ENCODE data around the gene ROR2.

Gene ROR2

GRCh38 chr9:91832322-91832721 lies 117.7 kb downstream of the ROR2 start:
- no peaks in the 10 kb centered on the region for H3K36me3 ChIP-seq (ENCODE audit: insufficient read depth, low read length)
- H3K79me2 ChIP-seq (ENCODE audit: insufficient read depth, low read length): no peaks in the 10 kb centered on the region
- H2AFZ ChIP-seq (ENCODE audit: low read depth, low read length): no peak overlapping the region
- no peak overlapping the region for H3K4me3 ChIP-seq (ENCODE audit: low read depth in 1 of 2, low read length in 2 of 2)
- ATAC-seq (ENCODE audit: insufficient read depth, low read depth) (no peak), DNase-seq (no peak)
- H3K27me3 ChIP-seq (ENCODE audit: insufficient read depth, low read length, poor library complexity): no peaks in the 10 kb centered on the region
- H3K4me1 ChIP-seq (ENCODE audit: insufficient read depth, low read length): no peaks in the 10 kb centered on the region
- TF ChIP-seq EZH2 (IDR thresholded peaks at IDR 0.05; ENCODE audit: borderline replicate concordance, low read depth, low read length, severe bottlenecking): no peak
- no peak overlapping the region for H3K27ac ChIP-seq (ENCODE audit: low read length)
- no peak overlapping the region for H3K4me2 ChIP-seq (ENCODE audit: insufficient read depth, low read length)
- H3K9me3 ChIP-seq (ENCODE audit: insufficient read depth, low read length, severe bottlenecking): no peaks in the 10 kb centered on the region
- H3K9ac ChIP-seq (ENCODE audit: low read depth, low read length): no peak overlapping the region
- no peaks in the 10 kb centered on the region for H4K20me1 ChIP-seq (ENCODE audit: insufficient read depth, low read length)

- no peak for TF ChIP-seq EZH2 (IDR thresholded peaks at IDR 0.05; ENCODE audit: borderline replicate concordance, low read depth, low read length, severe bottlenecking)
- TF ChIP-seq, protein P1, sequence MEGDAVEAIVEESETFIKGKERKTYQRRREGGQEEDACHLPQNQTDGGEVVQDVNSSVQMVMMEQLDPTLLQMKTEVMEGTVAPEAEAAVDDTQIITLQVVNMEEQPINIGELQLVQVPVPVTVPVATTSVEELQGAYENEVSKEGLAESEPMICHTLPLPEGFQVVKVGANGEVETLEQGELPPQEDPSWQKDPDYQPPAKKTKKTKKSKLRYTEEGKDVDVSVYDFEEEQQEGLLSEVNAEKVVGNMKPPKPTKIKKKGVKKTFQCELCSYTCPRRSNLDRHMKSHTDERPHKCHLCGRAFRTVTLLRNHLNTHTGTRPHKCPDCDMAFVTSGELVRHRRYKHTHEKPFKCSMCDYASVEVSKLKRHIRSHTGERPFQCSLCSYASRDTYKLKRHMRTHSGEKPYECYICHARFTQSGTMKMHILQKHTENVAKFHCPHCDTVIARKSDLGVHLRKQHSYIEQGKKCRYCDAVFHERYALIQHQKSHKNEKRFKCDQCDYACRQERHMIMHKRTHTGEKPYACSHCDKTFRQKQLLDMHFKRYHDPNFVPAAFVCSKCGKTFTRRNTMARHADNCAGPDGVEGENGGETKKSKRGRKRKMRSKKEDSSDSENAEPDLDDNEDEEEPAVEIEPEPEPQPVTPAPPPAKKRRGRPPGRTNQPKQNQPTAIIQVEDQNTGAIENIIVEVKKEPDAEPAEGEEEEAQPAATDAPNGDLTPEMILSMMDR (IDR thresholded peaks at IDR 0.05; ENCODE audit: borderline replicate concordance, extremely low read depth, low read length, poor library complexity, severe bottlenecking): no peak
- no peaks in the 10 kb centered on the region for H3K36me3 ChIP-seq (ENCODE audit: insufficient read depth, low read length)
- H4K20me1 ChIP-seq (ENCODE audit: insufficient read depth, low read length): no peaks in the 10 kb centered on the region
- H3K27me3 ChIP-seq (ENCODE audit: insufficient read depth, low read length, poor library complexity): no peaks in the 10 kb centered on the region
- H2AFZ ChIP-seq (ENCODE audit: low read depth, low read length): no peak overlapping the region
- ATAC-seq (ENCODE audit: insufficient read depth, low read depth) (no peak), DNase-seq (no peak)
- H3K4me1 ChIP-seq (ENCODE audit: insufficient read depth, low read length): no peaks in the 10 kb centered on the region
- H3K4me2 ChIP-seq (ENCODE audit: insufficient read depth, low read length): no peak overlapping the region
- H3K4me3 ChIP-seq (ENCODE audit: low read depth in 1 of 2, low read length in 2 of 2): no peak overlapping the region
- H3K9ac ChIP-seq (ENCODE audit: low read depth, low read length): no peak overlapping the region
- H3K79me2 ChIP-seq (ENCODE audit: insufficient read depth, low read length): no peaks in the 10 kb centered on the region
- no peak overlapping the region for H3K27ac ChIP-seq (ENCODE audit: low read length)
- no peaks in the 10 kb centered on the region for H3K9me3 ChIP-seq (ENCODE audit: insufficient read depth, low read length, severe bottlenecking)
Observed at GRCh38 chr9:91825866-91826265, 124.2 kb downstream of the ROR2 start.

DNA sequence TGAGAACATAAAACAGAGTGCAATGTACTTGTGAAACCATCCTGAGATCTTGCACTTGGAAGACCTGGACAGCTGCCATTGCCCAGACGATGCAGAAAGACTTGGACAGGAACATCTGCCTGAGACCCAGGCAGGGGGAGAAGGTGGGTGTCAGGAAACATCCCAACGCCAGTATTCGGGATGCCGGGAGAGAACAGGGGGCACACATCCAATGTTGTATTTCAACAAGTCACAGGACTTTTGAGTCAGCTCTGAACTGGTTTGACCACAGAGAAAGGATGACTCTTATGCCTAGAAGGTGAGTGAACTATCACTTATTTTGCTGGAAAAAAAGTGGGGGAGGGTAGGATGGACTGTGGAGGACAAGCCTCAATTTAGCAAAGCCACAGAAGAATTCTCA lies 124.6 kb downstream of the ROR2 start:
- H3K27me3 ChIP-seq (ENCODE audit: insufficient read depth, low read length, poor library complexity): no peaks in the 10 kb centered on the region
- H3K4me2 ChIP-seq (ENCODE audit: insufficient read depth, low read length): no peak overlapping the region
- no peak for ATAC-seq (ENCODE audit: insufficient read depth, low read depth)
- H3K4me1 ChIP-seq (ENCODE audit: insufficient read depth, low read length): no peaks in the 10 kb centered on the region
- no peaks in the 10 kb centered on the region for H3K79me2 ChIP-seq (ENCODE audit: insufficient read depth, low read length)
- no peak for DNase-seq
- TF ChIP-seq, protein P1 (IDR thresholded peaks at IDR 0.05; ENCODE audit: borderline replicate concordance, extremely low read depth, low read length, poor library complexity, severe bottlenecking): no peak
- no peak for TF ChIP-seq EZH2 (IDR thresholded peaks at IDR 0.05; ENCODE audit: borderline replicate concordance, low read depth, low read length, severe bottlenecking)
- no peaks in the 10 kb centered on the region for H3K36me3 ChIP-seq (ENCODE audit: insufficient read depth, low read length)
- no peak overlapping the region for H3K9ac ChIP-seq (ENCODE audit: low read depth, low read length)
- no peaks in the 10 kb centered on the region for H4K20me1 ChIP-seq (ENCODE audit: insufficient read depth, low read length)
- no peak overlapping the region for H3K27ac ChIP-seq (ENCODE audit: low read length)
- H3K4me3 ChIP-seq (ENCODE audit: low read depth in 1 of 2, low read length in 2 of 2): no peak overlapping the region
- no peaks in the 10 kb centered on the region for H3K9me3 ChIP-seq (ENCODE audit: insufficient read depth, low read length, severe bottlenecking)
- no peak overlapping the region for H2AFZ ChIP-seq (ENCODE audit: low read depth, low read length)

GRCh38 chr9:91824601-91825305 lies 125.3 kb downstream of the ROR2 start:
- Histone ChIP-seq H4K20me1 (ENCODE audit: insufficient read depth, low read length) (no peaks in the 10 kb centered on the region), H3K4me1 (ENCODE audit: insufficient read depth, low read length) (no peaks in the 10 kb centered on the region), H3K4me2 (ENCODE audit: insufficient read depth, low read length) (no peak overlapping the region), H3K79me2 (ENCODE audit: insufficient read depth, low read length) (no peaks in the 10 kb centered on the region), H3K9me3 (ENCODE audit: insufficient read depth, low read length, severe bottlenecking) (no peaks in the 10 kb centered on the region), H3K36me3 (ENCODE audit: insufficient read depth, low read length) (no peaks in the 10 kb centered on the region), H2AFZ (ENCODE audit: low read depth, low read length) (no peak overlapping the region), H3K27me3 (ENCODE audit: insufficient read depth, low read length, poor library complexity) (no peaks in the 10 kb centered on the region), H3K27ac (ENCODE audit: low read length) (no peak overlapping the region), H3K9ac (ENCODE audit: low read depth, low read length) (no peak overlapping the region), H3K4me3 (ENCODE audit: low read depth in 1 of 2, low read length in 2 of 2) (no peak overlapping the region)
- DNase-seq (no peak), ATAC-seq (ENCODE audit: insufficient read depth, low read depth) (no peak)
- TF ChIP-seq, protein P1 (IDR thresholded peaks at IDR 0.05; ENCODE audit: borderline replicate concordance, extremely low read depth, low read length, poor library complexity, severe bottlenecking): no peak
- TF ChIP-seq EZH2 (IDR thresholded peaks at IDR 0.05; ENCODE audit: borderline replicate concordance, low read depth, low read length, severe bottlenecking): no peak
